B cell (primary cell): ENCODE results near the gene FN3K. TPM values are rescaled to one million over a fixed set of nuclear protein-coding genes. Genes with fewer than 3 reads are reported as not detected.

Experiments used
- ATAC-seq: fragments of 200-7000 bp; cut with Tn5 transposase; one replicate; pipeline ENCODE4 v1.10.0; 2021; ENCODE audit warnings: low read depth, mild to moderate bottlenecking, moderate number of reproducible peaks, moderate library complexity
- CTCF ChIA-PET: fragments of 350-600 bp; sonication (Branson Sonifier 250); formaldehyde crosslinking; loops from one replicate; lab custom pipeline; 2021; ENCODE audit warnings: antibody characterized with exemption, inconsistent platforms; lab: Charles Lee
- POLR2A ChIA-PET: fragments of 350-600 bp; sonication (Branson Sonifier 250); formaldehyde crosslinking; loops from one replicate; lab custom pipeline; 2021; ENCODE audit warnings: antibody characterized with exemption; lab: Charles Lee
- DNase-seq: peaks from one replicate; pipeline ENCODE4 v3.0.0; 2013
- H2AFZ ChIP-seq: 2 replicates; pipeline ENCODE4 v1.6.1; 2012; ENCODE audit warnings: mild to moderate bottlenecking, low read depth, low read length; ENCODE audit not compliant: insufficient read depth, poor library complexity, severe bottlenecking
- H3K27ac ChIP-seq, 2 donors: 1 replicate in 1 of 2; 2 replicates in 1 of 2; pipeline ENCODE4 v1.5.1; 2012 to 2013; ENCODE audit warnings: low read length in 2 of 2, mild to moderate bottlenecking in 2 of 2, moderate library complexity in 1 of 2
- H3K27me3 ChIP-seq, 4 experiments: fragments of 200-600 bp in 1 of 4; sonication (generic) in 1 of 4; replicated peaks in 1 of 4; 1 replicate in 2 of 4; 2 replicates in 2 of 4; pipeline versions ENCODE4 v1.6.1 to v1.7.0; 2013 to 2016; ENCODE audit warnings: low read length in 3 of 4, mild to moderate bottlenecking in 2 of 4, mixed read lengths in 1 of 4, moderate library complexity in 1 of 4; ENCODE audit not compliant: insufficient read depth in 4 of 4, control insufficient read depth in 3 of 4; ENCODE audit errors: control extremely low read depth in 1 of 4
- H3K36me3 ChIP-seq, 2 experiments: replicated peaks in 1 of 2; 1 replicate in 1 of 2; 2 replicates in 1 of 2; pipeline versions ENCODE4 v1.6.1 to v1.7.1; 2013; ENCODE audit warnings: low read length in 1 of 2; ENCODE audit not compliant: insufficient read depth in 2 of 2, control insufficient read depth in 1 of 2; ENCODE audit errors: control extremely low read depth in 1 of 2, extremely low read depth in 1 of 2
- H3K4me1 ChIP-seq, 2 donors: fragments of 200-600 bp in 1 of 2; sonication (generic) in 1 of 2; 1 replicate in 1 of 2; 2 replicates in 1 of 2; pipeline versions ENCODE4 v1.5.1 to v1.6.1; 2013 to 2017; ENCODE audit warnings: low read length in 2 of 2; ENCODE audit not compliant: control insufficient read depth in 2 of 2, insufficient read depth in 2 of 2
- H3K4me2 ChIP-seq: replicated peaks from 2 replicates; pipeline ENCODE3; 2012; ENCODE audit warnings: mild to moderate bottlenecking, low read depth, low read length; ENCODE audit not compliant: poor library complexity, severe bottlenecking
- H3K4me3 ChIP-seq, 5 experiments: fragments of 200-600 bp in 1 of 5; sonication (generic) in 1 of 5; 1 replicate in 3 of 5; 2 replicates in 2 of 5; pipeline versions ENCODE4 v1.5.1 to v1.7.0; 2011 to 2016; ENCODE audit warnings: low read length in 4 of 5, mild to moderate bottlenecking in 4 of 5, low read depth in 2 of 5, control low read depth in 1 of 5, moderate library complexity in 1 of 5; ENCODE audit not compliant: insufficient read depth in 1 of 5; ENCODE audit errors: control extremely low read depth in 1 of 5, extremely low read depth in 1 of 5
- H3K79me2 ChIP-seq: fragments of 200-600 bp; sonication (generic); one replicate; pipeline ENCODE4 v1.6.0; 2016; ENCODE audit warnings: low read length; ENCODE audit not compliant: control insufficient read depth, insufficient read depth
- H3K9ac ChIP-seq: fragments of 200-600 bp; sonication (generic); 2 replicates; pipeline ENCODE4 v1.6.1; 2017; ENCODE audit warnings: mild to moderate bottlenecking, low read length, moderate library complexity
- H3K9me3 ChIP-seq, 3 donors: one replicate each; pipeline versions ENCODE4 v1.6.1 to v1.7.1; 2013; ENCODE audit warnings: low read length in 2 of 3; ENCODE audit not compliant: control insufficient read depth in 2 of 3, insufficient read depth in 1 of 3; ENCODE audit errors: control extremely low read depth in 1 of 3
- H4K20me1 ChIP-seq: 2 replicates; pipeline ENCODE4 v1.6.0; 2012; ENCODE audit warnings: mild to moderate bottlenecking, low read length; ENCODE audit not compliant: insufficient read depth, control insufficient read depth, poor library complexity, severe bottlenecking
- H3K27ac Mint-ChIP-seq: one replicate; pipeline ENCODE4 v1.8.0; 2021; ENCODE audit warnings: mixed read lengths
- H3K27me3 Mint-ChIP-seq: one replicate; pipeline ENCODE4 v1.8.0; 2021; ENCODE audit warnings: mixed read lengths
- H3K4me1 Mint-ChIP-seq: one replicate; pipeline ENCODE4 v1.8.0; 2021; ENCODE audit warnings: mixed read lengths
- H3K4me3 Mint-ChIP-seq: one replicate; pipeline ENCODE4 v1.8.0; 2021; ENCODE audit warnings: mixed read lengths
- H3K9me3 Mint-ChIP-seq: one replicate; pipeline ENCODE4 v1.8.0; 2022; ENCODE audit warnings: mixed read lengths; ENCODE audit not compliant: insufficient read depth
- CTCF ChIP-seq: fragments of 200-600 bp; IDR thresholded peaks from one replicate; pipeline ENCODE4 v1.8.0; 2022; ENCODE audit warnings: antibody characterized with exemption, mild to moderate bottlenecking
- EZH2 ChIP-seq: IDR thresholded peaks from 2 replicates; pipeline ENCODE4 v1.6.1; 2012; ENCODE audit warnings: borderline replicate concordance, low read depth, mild to moderate bottlenecking, moderate library complexity, low read length; ENCODE audit not compliant: insufficient read depth, poor library complexity, severe bottlenecking
- WGBS: methylation state at CpG from one replicate; pipeline ENCODE4 v1.1.5; 2013; ENCODE audit warnings: missing lambda C conversion rate; ENCODE audit not compliant: insufficient coverage; 5-methylcytosine and 5-hydroxymethylcytosine counted together
- intact Hi-C: fragments of 100-400 bp; cut with micrococcal nuclease; formaldehyde crosslinking; loops from one replicate; pipeline ENCODE4 v1.10.0; 2022
- polyA plus RNA-seq: library from polyadenylated mRNA; depleted of rRNA; stranded (reverse); fragments of >200 nt; gene quantifications from 2 replicates; pipeline ENCODE4 v1.2.3, GENCODE V29; 2012
- total RNA-seq, 2 donors: library from RNA; stranded (reverse); fragments of 120-200 nt in 1 of 2; gene quantifications; 1 replicate in 1 of 2; 2 replicates in 1 of 2; pipeline versions ENCODE4 v1.2.3 to v1.2.4, GENCODE V29; 2013 to 2022

FN3K gene
- total and polyA plus RNA-seq, 2 donors (not counting 1 experiment from before 2014, with no cell fraction given): 1.1 to 2.6 TPM

- no peak overlapping the region for H3K27ac Mint-ChIP-seq
- intact Hi-C loops: no loop called here
- H3K4me3 Mint-ChIP-seq: no peak overlapping the region
- Histone ChIP-seq H3K9ac (no peak overlapping the region), H2AFZ (no peak overlapping the region), H4K20me1 (no peaks in the 10 kb centered on the region), H3K79me2 (peaks cover 3% of the 10 kb centered on the region), H3K4me1 (no peaks in the 10 kb centered on the region), H3K9me3 (peaks cover 0 to 17% (median 7%) of the 10 kb centered on the region in 3 donors), H3K4me2 (no peak overlapping the region), H3K36me3 (no peaks in the 10 kb centered on the region), H3K4me3 (no peak overlapping the region), H3K27ac (no peak overlapping the region), H3K27me3 (no peaks in the 10 kb centered on the region)
- ATAC-seq (no peak), DNase-seq (no peak)
- no peaks in the 10 kb centered on the region for H3K4me1 Mint-ChIP-seq
- TF ChIP-seq EZH2: no peak
- no peak for TF ChIP-seq CTCF
- POLR2A ChIA-PET: no interaction called here
- CTCF ChIA-PET: no interaction called here
- no peaks in the 10 kb centered on the region for H3K27me3 Mint-ChIP-seq
- peaks cover 6% of the 10 kb centered on the region for H3K9me3 Mint-ChIP-seq
- 81% methylated on average over 15 of the region's 18 CpGs for WGBS
Measured at GRCh38 chr17:82690786-82691489, 44.5 kb upstream of the FN3K start.

DNA sequence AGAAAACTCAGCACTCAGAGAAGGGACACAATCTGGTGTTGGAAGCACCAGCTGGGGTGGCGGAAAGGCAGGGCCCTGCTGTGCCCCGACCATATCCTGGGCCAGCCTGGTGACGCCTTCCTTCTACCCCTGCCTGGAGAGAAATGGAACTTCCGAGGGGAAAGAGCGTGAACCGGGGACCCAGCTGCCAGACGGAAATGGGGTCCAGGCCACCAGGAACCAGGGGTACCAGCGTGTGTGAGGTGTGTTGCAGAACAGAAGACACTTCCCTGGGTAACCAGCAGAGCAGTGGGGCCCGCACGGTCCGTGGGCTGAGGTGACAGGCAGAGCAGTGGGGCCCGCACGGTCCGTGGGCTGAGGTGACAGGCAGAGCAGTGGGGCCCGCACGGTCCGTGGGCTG is 43.7 kb upstream of the FN3K start:
- TF ChIP-seq EZH2 (no peak), CTCF (no peak)
- Histone ChIP-seq H3K27me3 (peaks cover 0 to 2% (median 0%) of the 10 kb centered on the region in 4 experiments), H3K9ac (no peak overlapping the region), H3K9me3 (peaks cover 0 to 21% (median 7%) of the 10 kb centered on the region in 3 donors), H3K27ac (no peak overlapping the region), H3K4me2 (no peak overlapping the region), H2AFZ (no peak overlapping the region), H4K20me1 (no peaks in the 10 kb centered on the region), H3K36me3 (no peaks in the 10 kb centered on the region), H3K4me1 (no peaks in the 10 kb centered on the region), H3K4me3 (no peak overlapping the region), H3K79me2 (peaks cover 3% of the 10 kb centered on the region)
- Mint-ChIP-seq H3K27me3 (peaks cover 4% of the 10 kb centered on the region), H3K4me1 (no peaks in the 10 kb centered on the region), H3K27ac (no peak overlapping the region), H3K9me3 (peaks cover 6% of the 10 kb centered on the region), H3K4me3 (no peak overlapping the region)
- intact Hi-C loops: no loop called here
- WGBS: 96% methylated on average over 8 of the region's 17 CpGs
- CTCF ChIA-PET: no interaction called here
- no peak for DNase-seq
- ATAC-seq: no peak
- POLR2A ChIA-PET: no interaction called here
